Measurements from ENCODE around the gene IFNAR1.

IFNAR1 gene

GRCh38 chr21:33357177-33357576 is 32.4 kb downstream of the IFNAR1 start:
- Histone ChIP-seq H3K4me2 (ENCODE audit: low read depth, low read length) (no peak overlapping the region), H3K27me3 (replicated peaks; ENCODE audit: insufficient read depth, low read length) (no peaks in the 10 kb centered on the region), H3K4me3 (ENCODE audit: low read length) (no peak overlapping the region), H3K4me1 (ENCODE audit: low read length) (peaks cover 24% of the 10 kb centered on the region), H3K27ac (ENCODE audit: low read length) (no peak overlapping the region), H3K9me3 (replicated peaks; ENCODE audit: insufficient read depth, low read length) (no peaks in the 10 kb centered on the region), H3K36me3 (replicated peaks; ENCODE audit: insufficient read depth, low read length) (peaks cover 6% of the 10 kb centered on the region), H4K20me1 (ENCODE audit: insufficient read depth, low read length) (no peaks in the 10 kb centered on the region), H3K79me2 (ENCODE audit: low read length) (peaks cover 10% of the 10 kb centered on the region), H3F3A (ENCODE audit: insufficient read depth, low read length) (peaks cover 14% of the 10 kb centered on the region), H2AFZ (ENCODE audit: low read length) (no peak overlapping the region), H3K9me2 (replicated peaks; ENCODE audit: insufficient read depth, low read length) (no peaks in the 10 kb centered on the region), H3K9ac (ENCODE audit: low read length) (no peak overlapping the region)
- no peak for DNase-seq
- no peak for TF ChIP-seq EZH2phosphoT487 (IDR thresholded peaks at IDR 0.05; ENCODE audit: low read length)
- TF ChIP-seq EZH2 (optimal IDR thresholded peaks at IDR 0.05; ENCODE audit: low read depth, low read length), result no peak
- TF ChIP-seq, protein P1, sequence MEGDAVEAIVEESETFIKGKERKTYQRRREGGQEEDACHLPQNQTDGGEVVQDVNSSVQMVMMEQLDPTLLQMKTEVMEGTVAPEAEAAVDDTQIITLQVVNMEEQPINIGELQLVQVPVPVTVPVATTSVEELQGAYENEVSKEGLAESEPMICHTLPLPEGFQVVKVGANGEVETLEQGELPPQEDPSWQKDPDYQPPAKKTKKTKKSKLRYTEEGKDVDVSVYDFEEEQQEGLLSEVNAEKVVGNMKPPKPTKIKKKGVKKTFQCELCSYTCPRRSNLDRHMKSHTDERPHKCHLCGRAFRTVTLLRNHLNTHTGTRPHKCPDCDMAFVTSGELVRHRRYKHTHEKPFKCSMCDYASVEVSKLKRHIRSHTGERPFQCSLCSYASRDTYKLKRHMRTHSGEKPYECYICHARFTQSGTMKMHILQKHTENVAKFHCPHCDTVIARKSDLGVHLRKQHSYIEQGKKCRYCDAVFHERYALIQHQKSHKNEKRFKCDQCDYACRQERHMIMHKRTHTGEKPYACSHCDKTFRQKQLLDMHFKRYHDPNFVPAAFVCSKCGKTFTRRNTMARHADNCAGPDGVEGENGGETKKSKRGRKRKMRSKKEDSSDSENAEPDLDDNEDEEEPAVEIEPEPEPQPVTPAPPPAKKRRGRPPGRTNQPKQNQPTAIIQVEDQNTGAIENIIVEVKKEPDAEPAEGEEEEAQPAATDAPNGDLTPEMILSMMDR (IDR thresholded peaks at IDR 0.05; ENCODE audit: low read length), result no peak

GRCh38 chr21:33359446-33359845 is 34.7 kb downstream of the IFNAR1 start:
- DNase-seq, result no peak
- H2AFZ ChIP-seq (ENCODE audit: low read length), result no peak overlapping the region

GRCh38 chr21:33360281-33360680 is 35.5 kb downstream of the IFNAR1 start:
- Histone ChIP-seq H2AFZ (ENCODE audit: low read length) (no peak overlapping the region), H3K27ac (ENCODE audit: low read length) (no peak overlapping the region), H4K20me1 (ENCODE audit: insufficient read depth, low read length) (no peaks in the 10 kb centered on the region), H3K4me3 (ENCODE audit: low read length) (no peak overlapping the region), H3K9ac (ENCODE audit: low read length) (no peak overlapping the region), H3K4me2 (ENCODE audit: low read depth, low read length) (peak overlapping the region; percentile 63; the same call in 1 of the 2 replicates), H3K9me3 (replicated peaks; ENCODE audit: insufficient read depth, low read length) (no peaks in the 10 kb centered on the region), H3K4me1 (ENCODE audit: low read length) (peaks cover 19% of the 10 kb centered on the region), H3K36me3 (replicated peaks; ENCODE audit: insufficient read depth, low read length) (peaks cover 6% of the 10 kb centered on the region; the same call in 1 of the 2 replicates), H3K9me2 (replicated peaks; ENCODE audit: insufficient read depth, low read length) (no peaks in the 10 kb centered on the region), H3K79me2 (ENCODE audit: low read length) (peaks cover 10% of the 10 kb centered on the region), H3K27me3 (replicated peaks; ENCODE audit: insufficient read depth, low read length) (no peaks in the 10 kb centered on the region), H3F3A (ENCODE audit: insufficient read depth, low read length) (peaks cover 14% of the 10 kb centered on the region)
- DNase-seq, result no peak
- TF ChIP-seq, protein P1 (IDR thresholded peaks at IDR 0.05; ENCODE audit: low read length), result no peak
- TF ChIP-seq EZH2phosphoT487 (IDR thresholded peaks at IDR 0.05; ENCODE audit: low read length) (no peak), EZH2 (optimal IDR thresholded peaks at IDR 0.05; ENCODE audit: low read depth, low read length) (no peak)

More at GRCh38 chr21:33359446-33359845, 34.7 kb downstream of the IFNAR1 start:
- Histone ChIP-seq H3K27me3 (replicated peaks; ENCODE audit: insufficient read depth, low read length) (no peaks in the 10 kb centered on the region), H4K20me1 (ENCODE audit: insufficient read depth, low read length) (no peaks in the 10 kb centered on the region), H3K4me3 (ENCODE audit: low read length) (no peak overlapping the region), H3K9me2 (replicated peaks; ENCODE audit: insufficient read depth, low read length) (no peaks in the 10 kb centered on the region), H3K9ac (ENCODE audit: low read length) (no peak overlapping the region), H3K27ac (ENCODE audit: low read length) (no peak overlapping the region), H3K9me3 (replicated peaks; ENCODE audit: insufficient read depth, low read length) (no peaks in the 10 kb centered on the region), H3K36me3 (replicated peaks; ENCODE audit: insufficient read depth, low read length) (peaks cover 6% of the 10 kb centered on the region; the same call in 1 of the 2 replicates), H3K4me2 (ENCODE audit: low read depth, low read length) (no peak overlapping the region), H3F3A (ENCODE audit: insufficient read depth, low read length) (peaks cover 14% of the 10 kb centered on the region), H3K4me1 (ENCODE audit: low read length) (peaks cover 27% of the 10 kb centered on the region), H3K79me2 (ENCODE audit: low read length) (peaks cover 10% of the 10 kb centered on the region)
- TF ChIP-seq, protein P1 (IDR thresholded peaks at IDR 0.05; ENCODE audit: low read length), result no peak
- no peak for TF ChIP-seq EZH2phosphoT487 (IDR thresholded peaks at IDR 0.05; ENCODE audit: low read length)
- no peak for TF ChIP-seq EZH2 (optimal IDR thresholded peaks at IDR 0.05; ENCODE audit: low read depth, low read length)
